ENCODE measurements around the gene ATG9B.
A peak's percentile ranks its signal among the peaks of the same experiment; 100 is the strongest.
"Not testable (repeated sequence)": the region's sequence is repeated elsewhere in the genome, so short reads cannot be mapped to it uniquely, and the experiment has no call there.

Gene ATG9B

DNA sequence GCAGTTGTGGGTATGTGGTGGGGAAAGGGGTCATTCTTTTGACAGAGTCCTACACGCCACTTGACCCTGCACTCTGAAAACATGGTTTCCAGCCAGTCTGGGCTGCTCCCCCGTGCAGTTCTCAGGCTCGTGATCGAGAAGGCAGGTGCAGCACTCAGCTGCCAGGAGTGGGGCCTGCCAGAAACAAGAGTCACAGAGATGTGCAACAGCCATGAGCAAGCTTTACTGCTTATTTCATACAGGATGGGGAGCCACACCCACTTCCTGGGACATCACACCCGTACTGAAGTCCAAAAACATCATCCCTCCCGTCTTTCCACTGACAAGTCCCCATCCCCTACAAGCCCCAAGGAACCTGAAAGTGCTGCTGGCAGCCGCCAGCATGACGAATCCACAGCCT, 9.3 kb downstream of the ATG9B start:
- DNase-seq: no peak

DNA sequence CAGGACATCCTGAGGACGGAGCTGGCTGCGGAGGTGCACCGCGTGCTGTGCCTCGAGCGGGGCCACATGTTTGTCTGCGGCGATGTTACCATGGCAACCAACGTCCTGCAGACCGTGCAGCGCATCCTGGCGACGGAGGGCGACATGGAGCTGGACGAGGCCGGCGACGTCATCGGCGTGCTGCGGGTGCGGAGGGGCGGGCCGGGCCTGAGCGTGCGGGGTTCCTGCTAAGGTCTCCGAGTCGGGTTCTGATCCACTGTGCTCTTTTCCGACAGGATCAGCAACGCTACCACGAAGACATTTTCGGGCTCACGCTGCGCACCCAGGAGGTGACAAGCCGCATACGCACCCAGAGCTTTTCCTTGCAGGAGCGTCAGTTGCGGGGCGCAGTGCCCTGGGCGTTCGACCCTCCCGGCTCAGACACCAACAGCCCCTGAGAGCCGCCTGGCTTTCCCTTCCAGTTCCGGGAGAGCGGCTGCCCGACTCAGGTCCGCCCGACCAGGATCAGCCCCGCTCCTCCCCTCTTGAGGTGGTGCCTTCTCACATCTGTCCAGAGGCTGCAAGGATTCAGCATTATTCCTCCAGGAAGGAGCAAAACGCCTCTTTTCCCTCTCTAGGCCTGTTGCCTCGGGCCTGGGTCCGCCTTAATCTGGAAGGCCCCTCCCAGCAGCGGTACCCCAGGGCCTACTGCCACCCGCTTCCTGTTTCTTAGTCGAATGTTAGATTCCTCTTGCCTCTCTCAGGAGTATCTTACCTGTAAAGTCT, 10.4 kb downstream of the ATG9B start:
- peak; percentile 77 for DNase-seq

DNA sequence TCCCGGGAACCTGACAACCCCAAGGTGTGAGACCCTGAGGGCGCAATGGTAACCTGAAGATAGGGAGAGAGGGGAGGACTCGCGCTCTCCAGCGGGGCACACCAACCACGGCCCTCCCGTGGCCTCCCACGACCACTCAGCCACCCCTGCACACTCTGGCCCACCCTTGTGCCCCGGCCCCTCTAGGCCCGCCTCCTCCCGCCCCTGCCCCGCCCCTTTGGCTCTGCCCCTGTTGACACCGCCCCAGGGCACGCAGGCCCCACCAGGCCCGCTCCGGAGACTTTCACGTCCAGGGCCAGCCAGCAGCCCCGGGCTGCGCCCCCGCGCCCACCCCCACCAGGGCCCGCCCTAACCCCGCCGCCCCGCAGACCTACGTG, 10.9 kb downstream of the ATG9B start:
- no peak for DNase-seq

DNA sequence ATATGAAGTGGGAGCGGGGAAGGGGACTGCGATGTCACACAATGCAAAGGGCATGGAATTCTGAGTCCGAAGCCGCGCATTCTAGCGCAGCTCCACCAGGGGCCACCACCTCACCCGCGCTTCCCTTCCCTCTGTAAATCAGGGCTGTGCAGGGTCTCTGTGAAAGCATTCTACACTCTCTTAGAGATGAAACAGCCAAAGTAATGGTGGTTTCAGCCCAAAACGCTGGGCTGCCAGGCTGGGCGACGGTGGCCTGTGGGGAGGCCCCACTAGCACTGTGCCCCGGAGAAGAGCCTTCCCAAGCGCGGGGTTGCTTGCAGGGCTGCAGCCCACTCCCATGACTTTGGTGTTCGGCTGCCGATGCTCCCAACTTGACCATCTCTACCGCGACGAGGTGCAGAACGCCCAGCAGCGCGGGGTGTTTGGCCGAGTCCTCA, 11.4 kb downstream of the ATG9B start:
- DNase-seq: peak; percentile 41

DNA sequence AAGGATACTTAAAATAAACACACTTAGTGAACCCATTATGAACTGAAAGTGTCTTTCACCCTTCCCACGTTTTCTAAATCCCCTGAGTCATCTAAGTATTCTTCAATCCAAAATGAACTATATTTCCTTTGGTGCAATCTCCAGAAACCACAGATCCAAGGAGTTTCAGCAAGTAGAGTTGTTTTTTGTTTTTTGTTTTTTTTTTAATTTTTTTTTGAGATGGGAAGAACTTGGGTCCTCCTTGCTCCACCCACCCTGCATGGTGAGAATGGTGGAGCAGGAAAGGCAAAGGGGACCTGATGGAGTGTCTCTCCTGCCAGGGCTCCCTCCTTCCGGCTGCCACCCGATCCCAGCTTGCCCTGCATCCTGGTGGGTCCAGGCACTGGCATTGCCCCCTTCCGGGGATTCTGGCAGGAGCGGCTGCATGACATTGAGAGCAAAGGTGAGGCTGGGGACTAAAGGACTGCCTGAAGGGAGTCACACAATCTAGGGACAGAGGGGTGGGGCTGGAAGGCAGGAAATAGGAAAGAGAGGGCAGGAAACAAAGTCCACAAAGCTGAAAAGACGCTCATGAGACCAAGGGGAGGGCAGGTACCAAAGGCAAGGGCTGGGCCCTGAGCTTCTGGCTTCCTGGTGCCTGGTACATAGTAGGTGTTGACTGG, 12.1 kb downstream of the ATG9B start:
- no peak for DNase-seq

DNA sequence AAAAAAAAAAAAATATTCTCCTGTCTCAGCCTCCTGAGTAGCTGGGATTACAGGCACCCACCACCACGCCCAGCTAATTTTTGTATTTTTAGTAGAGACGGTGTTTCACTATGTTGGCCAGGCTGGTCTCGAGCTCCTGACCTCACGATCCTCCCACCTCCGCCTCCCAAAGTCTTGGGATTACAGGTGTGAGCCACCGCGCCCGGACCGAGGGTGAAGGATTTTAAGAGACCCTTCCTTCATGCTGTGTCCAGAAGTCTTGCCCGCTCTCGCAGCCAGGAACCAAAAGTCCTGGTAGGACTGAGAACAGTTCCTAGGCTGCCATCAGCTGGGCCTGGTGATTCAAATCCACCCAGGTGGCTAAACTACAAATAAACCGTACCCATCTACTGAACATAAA, 12.7 kb downstream of the ATG9B start:
- DNase-seq: not testable (repeated sequence)

DNA sequence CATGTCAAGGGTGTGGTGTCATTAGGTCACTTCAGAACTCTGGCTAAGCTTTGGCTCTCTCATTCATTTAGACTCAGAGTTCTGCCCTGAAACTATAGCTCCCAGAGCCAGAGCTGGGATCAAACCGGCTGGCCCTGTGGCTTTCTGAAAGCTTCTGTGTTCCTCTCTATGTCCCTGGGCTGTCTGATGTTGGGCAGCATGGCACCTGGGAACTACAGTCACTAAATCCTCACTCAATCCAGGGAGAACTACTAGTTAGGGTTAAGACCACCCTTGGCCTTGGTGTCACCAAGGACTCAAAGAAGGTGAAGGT, 13.2 kb downstream of the ATG9B start:
- no peak for DNase-seq

DNA sequence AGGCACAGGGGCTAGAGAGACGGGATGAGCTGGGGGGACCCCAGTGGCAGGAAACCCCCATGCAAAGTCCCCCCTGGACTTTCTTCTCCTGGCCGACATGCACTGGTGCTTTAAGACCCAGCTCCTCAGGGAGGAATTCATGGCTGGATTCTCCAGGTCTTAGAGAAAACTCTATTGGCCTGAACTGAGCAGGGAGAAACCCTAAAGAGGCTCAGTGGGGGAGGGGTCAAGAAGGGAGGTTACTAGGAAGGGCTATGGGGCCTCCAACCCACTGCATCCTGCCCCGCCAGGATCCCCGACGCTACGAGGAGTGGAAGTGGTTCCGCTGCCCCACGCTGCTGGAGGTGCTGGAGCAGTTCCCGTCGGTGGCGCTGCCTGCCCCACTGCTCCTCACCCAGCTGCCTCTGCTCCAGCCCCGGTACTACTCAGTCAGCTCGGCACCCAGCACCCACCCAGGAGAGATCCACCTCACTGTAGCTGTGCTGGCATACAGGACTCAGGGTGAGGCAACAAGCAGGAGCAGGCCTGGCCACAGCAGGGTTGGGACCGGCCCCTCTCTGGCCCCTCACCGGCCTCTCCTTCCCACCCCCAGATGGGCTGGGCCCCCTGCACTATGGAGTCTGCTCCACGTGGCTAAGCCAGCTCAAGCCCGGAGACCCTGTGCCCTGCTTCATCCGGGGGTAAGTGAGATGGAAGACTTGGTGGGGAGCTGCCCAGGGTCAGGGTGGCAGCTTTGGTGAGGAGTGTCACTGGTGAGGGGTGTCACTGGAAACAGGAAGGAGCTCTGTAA, 13.8 kb downstream of the ATG9B start:
- DNase-seq: peak; percentile 66

DNA sequence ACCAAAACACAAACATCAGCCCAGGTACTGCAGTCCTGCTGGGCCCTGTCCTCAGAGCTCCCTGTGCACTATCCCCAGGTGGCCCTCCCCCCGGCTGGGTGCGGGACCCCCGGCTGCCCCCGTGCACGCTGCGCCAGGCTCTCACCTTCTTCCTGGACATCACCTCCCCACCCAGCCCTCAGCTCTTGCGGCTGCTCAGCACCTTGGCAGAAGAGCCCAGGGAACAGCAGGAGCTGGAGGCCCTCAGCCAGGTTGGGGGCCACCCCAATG, 14.3 kb downstream of the ATG9B start:
- no peak for DNase-seq

DNA sequence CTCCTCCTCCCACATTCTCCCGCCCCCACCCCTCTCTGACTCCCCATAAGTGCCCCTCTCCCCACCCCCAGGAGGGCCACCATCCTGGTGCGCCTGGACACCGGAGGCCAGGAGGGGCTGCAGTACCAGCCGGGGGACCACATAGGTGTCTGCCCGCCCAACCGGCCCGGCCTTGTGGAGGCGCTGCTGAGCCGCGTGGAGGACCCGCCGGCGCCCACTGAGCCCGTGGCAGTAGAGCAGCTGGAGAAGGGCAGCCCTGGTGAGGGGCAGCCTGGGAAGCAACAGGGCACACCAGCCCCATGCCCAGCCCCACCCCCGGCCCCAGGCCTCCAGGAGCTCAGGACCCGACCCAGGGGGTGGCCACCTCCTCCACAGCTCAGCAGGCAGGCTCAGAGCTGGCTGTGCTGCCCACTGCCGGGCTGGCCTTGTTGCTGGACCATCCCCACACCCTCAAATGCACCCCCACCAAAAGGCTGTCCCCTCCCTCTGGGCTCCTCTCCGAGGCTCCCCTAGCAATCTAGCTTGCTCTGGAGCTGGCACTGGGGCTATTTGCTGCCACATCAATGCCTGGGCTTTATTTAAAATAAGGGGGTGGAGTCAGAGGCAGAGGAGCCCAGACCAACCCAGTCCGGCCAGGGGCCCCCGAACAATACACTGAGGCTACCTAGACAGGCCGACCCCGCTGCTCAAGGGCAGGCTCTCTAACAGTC, 14.8 kb downstream of the ATG9B start:
- DNase-seq: no peak

DNA sequence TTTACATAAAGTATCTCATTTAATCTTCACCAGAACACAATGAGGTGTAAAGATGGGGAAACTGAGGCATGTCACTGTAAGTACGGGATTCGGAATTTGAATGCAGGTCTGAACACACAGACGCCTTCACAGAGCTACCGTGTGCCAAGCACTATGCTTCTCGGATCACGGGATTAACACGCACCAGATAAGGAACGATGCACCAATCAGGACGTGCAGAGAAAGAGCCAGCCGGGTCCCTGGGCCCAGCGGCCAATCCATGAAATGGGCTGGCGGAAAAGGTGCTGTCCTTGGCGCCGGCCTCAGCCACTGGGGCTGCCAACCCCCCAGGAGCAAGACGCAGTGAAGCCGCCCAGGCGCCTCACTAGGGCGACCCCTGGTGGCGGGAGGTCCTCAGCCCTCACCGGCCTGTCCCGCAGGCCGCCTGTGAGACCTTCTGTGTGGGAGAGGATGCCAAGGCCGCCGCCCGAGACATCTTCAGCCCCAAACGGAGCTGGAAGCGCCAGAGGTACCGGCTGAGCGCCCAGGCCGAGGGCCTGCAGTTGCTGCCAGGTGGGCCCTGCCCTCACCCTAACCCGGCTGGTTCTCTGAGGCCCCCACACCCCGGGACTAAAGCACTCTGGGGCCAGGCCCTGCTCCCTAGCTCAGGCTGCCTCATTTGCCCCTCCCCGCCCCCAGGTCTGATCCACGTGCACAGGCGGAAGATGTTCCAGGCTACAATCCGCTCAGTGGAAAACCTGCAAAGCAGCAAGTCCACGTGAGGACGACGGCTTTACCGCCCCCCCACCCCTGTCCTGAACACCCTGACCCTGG, 15.6 kb downstream of the ATG9B start:
- peak; percentile 51 for DNase-seq

DNA sequence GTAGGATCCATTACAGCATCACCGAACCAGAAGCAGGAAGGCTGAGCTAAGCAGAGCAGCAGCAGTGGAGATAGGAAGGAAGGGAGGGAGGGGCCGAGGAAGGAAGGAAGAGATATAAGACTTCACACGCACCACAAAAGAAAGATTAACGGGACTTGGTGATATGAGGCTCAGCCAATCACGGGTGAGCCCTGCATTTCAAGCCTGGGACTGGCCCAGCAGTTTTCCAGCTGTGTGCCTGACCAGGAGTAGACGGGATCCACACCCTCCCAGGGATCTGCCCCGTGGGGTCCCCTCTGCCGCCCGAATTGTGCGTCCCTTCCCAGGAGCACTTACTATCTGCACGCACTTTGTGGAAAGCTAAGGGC, 16.2 kb downstream of the ATG9B start:
- no peak for DNase-seq

DNA sequence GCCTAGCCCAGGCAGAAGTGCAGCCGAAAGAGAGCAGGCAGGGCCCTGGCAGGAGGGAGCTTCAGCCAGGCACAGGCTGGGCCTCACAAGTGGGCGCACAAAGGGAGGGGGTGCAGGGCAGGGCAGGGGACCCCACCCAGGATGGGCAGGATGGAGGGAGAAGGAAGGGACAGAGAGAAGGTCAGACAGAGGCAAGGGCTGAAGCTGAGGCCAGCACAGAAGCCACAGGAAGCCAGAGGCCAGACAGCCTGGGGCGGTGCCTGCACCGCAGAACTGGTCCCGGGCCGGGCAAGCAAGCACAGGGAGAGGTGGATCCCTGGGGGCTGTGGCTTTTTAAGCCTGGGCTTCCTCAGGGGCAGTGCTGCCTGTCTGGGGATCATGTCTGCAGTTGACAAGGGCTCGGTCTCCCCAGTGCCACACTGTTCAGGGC, 16.8 kb downstream of the ATG9B start:
- no peak for DNase-seq

DNA sequence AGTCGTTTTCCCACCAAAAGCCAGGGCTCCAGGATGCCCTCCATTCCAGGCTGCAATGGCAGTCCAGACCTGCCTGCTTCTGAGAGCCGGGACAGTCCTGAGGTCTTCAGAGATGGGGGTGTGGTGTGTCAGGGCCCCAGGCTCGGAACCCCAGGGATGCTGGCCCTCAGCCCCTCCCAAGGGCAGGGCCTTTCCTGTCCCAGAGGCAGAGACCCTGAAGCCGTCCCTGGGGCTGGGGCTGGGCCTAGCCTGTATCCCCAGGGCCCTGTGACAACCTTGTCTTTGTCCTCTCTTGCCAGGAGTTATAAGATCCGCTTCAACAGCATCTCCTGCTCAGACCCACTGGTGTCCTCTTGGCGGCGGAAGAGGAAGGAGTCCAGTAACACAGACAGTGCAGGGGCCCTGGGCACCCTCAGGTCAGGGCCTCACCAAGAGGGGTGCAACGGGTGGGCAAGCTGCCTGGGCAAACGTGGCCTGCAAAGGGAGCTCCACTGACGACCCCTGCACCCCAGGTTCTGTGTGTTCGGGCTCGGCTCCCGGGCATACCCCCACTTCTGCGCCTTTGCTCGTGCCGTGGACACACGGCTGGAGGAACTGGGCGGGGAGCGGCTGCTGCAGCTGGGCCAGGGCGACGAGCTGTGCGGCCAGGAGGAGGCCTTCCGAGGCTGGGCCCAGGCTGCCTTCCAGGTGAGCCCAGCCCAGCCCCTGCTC, 17.5 kb downstream of the ATG9B start:
- no peak for DNase-seq

DNA sequence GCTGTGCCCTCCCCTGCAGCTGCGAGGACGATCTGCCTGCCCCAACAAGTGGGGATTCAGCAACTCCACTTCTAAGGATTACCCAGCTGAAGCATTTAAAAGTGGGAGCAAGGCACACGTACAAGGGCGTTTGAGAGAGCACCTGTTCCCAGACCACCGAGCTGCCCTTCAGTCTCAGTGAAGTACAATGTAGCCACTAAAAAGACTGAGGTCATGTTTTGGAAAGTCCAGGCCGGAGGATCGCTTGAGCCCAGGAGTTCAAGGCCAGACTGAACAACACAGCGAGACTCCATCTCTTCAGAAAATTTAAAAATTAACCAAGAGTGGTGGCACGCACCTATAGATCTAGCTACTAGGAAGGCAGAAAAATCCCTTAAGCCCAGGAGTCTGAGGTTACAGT, 18.7 kb downstream of the ATG9B start:
- no peak for DNase-seq

DNA sequence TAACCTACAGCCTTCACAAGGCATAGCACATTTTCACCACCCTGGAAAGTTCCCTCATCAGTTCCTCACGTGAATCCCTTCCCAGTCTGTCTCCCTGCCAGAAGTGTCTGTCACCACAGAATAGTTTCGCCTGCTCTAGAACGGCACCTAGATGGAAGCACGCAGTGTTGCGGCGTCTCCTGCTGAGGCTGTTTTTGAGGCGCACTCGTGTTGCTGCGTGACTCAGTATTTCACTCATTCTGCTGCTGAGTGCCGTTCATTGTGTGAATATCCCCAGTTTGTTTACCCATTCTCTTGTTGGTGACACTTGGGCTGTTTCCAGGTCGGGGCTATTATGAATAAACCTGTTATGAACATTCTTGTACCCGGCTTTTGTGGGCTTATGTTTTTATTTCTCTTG, 20.7 kb downstream of the ATG9B start:
- DNase-seq: no peak

DNA sequence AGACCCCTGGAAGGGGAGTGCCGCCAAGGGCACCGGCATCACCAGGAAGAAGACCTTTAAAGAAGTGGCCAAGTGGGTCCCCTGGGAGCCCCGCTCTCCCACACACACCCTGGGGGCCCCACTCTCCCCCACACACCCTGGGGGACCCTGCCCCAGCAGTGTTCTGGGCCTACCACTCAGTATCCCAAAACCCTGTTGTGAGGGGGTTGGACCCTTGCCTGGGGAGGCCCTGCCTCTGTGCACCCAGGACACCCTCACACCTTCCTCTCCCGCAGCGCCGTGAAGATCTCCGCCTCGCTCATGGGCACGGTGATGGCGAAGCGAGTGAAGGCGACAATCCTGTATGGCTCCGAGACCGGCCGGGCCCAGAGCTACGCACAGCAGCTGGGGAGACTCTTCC, 22.7 kb downstream of the ATG9B start:
- no peak for DNase-seq

DNA sequence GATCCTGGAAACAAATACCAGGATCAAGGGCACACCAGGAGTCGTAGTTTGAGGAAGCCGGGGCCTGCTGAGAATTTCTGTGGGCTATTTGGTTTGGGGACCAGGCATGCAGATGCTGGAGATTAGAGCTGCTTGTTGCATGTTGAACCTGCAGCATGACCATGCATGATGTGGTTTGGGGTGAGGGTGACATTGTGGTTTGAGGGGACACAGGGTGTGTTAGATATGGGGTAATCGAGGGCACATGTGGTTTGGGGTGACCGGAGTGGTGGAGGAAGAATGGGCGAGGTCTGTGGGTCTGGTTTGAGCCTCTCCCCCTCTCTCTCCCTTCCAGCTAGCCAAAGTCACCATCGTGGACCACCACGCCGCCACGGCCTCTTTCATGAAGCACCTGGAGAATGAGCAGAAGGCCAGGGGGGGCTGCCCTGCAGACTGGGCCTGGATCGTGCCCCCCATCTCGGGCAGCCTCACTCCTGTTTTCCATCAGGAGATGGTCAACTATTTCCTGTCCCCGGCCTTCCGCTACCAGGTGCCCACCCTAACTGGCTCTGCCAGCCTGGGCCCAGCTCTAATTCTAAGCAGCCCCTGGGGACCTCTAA, 23.3 kb downstream of the ATG9B start:
- no peak for DNase-seq

DNA sequence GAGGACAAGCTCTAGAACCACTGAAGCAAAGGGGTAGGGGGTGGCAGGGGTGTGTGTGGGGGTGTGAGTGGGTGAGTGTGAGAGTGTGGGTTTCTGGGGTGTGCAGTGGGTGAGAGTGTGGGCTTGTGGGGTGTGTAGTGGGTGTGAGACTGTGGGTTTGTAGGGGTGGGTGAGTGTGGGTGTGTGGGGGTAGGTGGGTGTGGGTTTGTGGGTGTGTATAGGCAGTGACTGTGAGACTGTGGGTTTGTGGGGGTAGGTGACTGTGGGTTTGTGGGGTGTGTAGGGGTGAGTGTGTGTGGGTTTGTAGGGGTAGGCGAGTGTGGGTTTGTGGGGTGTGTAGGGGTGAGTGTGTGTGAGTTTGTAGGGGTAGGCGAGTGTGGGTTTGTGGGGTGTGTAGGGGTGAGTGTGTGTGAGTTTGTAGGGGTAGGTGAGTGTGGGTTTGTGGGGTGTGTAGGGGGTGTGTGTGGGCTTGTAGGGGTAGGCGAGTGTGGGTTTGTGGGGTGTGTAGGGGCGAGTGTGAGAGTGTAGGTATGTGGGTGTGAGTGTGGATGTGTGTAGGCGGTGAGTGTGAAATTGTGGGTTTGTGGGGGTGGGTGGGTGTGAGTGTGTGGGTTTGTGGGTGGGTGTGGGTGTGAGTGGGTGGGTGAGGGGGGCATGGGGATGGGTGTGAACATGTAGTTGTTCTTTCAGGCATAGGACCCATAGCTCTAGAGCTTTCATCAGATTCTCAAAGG, 24.6 kb downstream of the ATG9B start:
- no peak for DNase-seq

DNA sequence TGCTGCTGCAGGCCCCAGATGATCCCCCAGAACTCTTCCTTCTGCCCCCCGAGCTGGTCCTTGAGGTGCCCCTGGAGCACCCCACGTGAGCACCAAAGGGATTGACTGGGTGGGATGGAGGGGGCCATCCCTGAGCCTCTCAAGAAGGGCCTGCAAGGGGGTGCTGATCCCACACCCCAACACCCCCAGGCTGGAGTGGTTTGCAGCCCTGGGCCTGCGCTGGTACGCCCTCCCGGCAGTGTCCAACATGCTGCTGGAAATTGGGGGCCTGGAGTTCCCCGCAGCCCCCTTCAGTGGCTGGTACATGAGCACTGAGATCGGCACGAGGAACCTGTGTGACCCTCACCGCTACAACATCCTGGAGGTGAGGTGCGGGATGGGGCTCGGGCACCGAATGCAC, 25.3 kb downstream of the ATG9B start:
- no peak for DNase-seq

DNA sequence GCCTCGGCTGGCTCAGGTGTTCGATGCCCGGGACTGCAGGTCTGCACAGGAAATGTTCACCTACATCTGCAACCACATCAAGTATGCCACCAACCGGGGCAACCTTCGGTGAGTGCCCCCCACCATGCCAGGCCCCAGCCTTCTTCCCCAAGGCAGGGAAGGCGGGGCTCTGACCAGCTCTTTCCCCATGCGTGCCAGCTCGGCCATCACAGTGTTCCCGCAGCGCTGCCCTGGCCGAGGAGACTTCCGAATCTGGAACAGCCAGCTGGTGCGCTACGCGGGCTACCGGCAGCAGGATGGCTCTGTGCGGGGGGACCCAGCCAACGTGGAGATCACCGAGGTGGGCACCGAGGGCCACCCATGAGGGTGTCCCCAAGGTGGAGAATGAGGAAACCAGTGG, 26.0 kb downstream of the ATG9B start:
- DNase-seq: no peak

Data from fibroblast of skin of right quadriceps (primary cell).